GM19023 (cell line): ENCODE measurements around the gene OR2W3.

Experiments used
- ATAC-seq: cut with Tn5 transposase; IDR thresholded peaks from one replicate; pipeline ENCODE4 v1.9.1; 2021; ENCODE audit warnings: mild to moderate bottlenecking, moderate library complexity; ENCODE audit not compliant: unreplicated experiment

The OR2W3 gene

GRCh38 chr1:247914941-247915662, 19.7 kb downstream of the OR2W3 start:
- ATAC-seq: no peak

- no peak for ATAC-seq
These were observed 24.6 kb downstream of the OR2W3 start, which contains the start of gene OR2T8 for GRCh38 chr1:247919952-247920351. Gene OR2T8, plus strand, starts transcription at chr1:247920252. Its CDS starts 766 bp downstream, at chr1:247921018.

GRCh38 chr1:247923941-247924340, 28.6 kb downstream of the OR2W3 start:
- ATAC-seq: no peak

DNA sequence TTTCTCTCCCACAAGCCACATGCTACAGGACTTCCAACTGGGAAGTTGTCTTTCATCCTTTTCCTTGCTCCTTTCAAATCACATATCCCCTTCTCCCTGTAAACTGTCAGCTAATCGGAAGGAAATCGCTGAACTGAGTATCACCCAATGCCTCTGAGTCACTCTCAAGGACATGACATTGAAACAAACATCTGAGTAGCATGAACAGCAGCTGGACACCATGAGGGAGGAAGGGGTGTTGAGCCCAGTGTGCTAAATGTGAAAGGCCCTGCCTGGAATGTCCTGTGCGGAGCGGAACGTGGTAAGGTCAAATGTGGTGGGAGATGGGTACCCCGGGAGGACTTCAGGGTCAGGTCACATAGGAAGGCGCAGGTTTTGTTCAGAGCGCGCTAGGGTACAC, 29.5 kb downstream of the OR2W3 start, which contains the start of gene OR2AJ1:
Gene OR2AJ1 (plus strand): TSS at position 22 of the 400 bp plus-strand sequence. CDS start 8,880 bp downstream, outside the sequence.
- no peak for ATAC-seq

GRCh38 chr1:247933989-247934388, 38.6 kb downstream of the OR2W3 start:
- ATAC-seq: no peak

DNA sequence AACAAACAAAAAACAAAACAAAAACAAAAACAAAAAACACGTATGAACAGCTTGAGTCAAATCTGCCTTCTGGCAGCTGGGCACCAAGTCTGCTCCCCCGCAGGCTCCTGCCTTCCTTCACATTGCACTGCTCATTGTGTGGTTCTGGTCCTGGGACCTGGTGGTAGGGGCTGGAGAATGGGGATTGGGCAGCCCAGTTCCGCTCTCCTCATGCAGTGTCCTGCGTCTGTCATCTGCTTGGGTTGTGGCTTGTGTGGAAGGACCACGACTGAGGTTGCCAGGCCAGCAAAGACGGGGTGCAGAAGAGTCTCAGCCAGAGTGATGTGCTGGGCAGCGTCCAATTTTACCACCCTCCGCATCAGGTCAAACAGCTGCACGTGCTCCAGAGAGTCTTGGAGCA, 40.4 kb downstream of the OR2W3 start:
- ATAC-seq: no peak

GRCh38 chr1:247936415-247936814, 41.0 kb downstream of the OR2W3 start:
- no peak for ATAC-seq

- peak; percentile 100 for ATAC-seq
These were observed 41.8 kb downstream of the OR2W3 start for GRCh38 chr1:247936965-247937734.

- no peak for ATAC-seq
These were observed 47.2 kb downstream of the OR2W3 start for GRCh38 chr1:247942624-247943023.
